RWPE1 (cell line): ENCODE measurements around the gene DCK.

Source experiments
- CTCF ChIA-PET: fragments of 350-600 bp; sonication (Branson Sonifier 250); formaldehyde crosslinking; extraction: SDS; loops from one replicate; lab custom pipeline; 2021; lab: Yijun Ruan, JAX
- POLR2A ChIA-PET: fragments of 400-600 bp; formaldehyde crosslinking; extraction: SDS; loops from one replicate; lab custom pipeline; 2020; ENCODE audit warnings: antibody characterized with exemption; ENCODE audit not compliant: low non-redundant PET; lab: Yijun Ruan, JAX
- DNase-seq: peaks from one replicate; pipeline ENCODE4 v3.0.0; 2012; ENCODE audit warnings: low spot score
- H3K27ac ChIP-seq: fragments of 450-650 bp; 2 replicates; pipeline ENCODE4 v1.5.1; 2017
- CTCF ChIP-seq: fragments of 450-650 bp; conservative IDR thresholded peaks from 2 replicates; pipeline ENCODE4 v1.5.1; 2017; ENCODE audit warnings: low read depth, mild to moderate bottlenecking

DCK gene

GRCh38 chr4:70956549-70957210 lies 36.8 kb upstream of the DCK start:
- no peak for TF ChIP-seq CTCF
- ChIA-PET CTCF (no interaction called here), POLR2A (interaction anchor here (0.6 kb wide), 1 partner anchor 16 kb away, joined by 3 read pairs; no protein-coding TSS in a partner anchor)
- DNase-seq, result no peak
- H3K27ac ChIP-seq, result no peak overlapping the region

- no peak for DNase-seq
- no peak overlapping the region for H3K27ac ChIP-seq
- CTCF ChIA-PET, result interaction anchor here (0.5 kb wide), 1 partner anchor 1330 kb away, joined by 3 read pairs; no protein-coding TSS in a partner anchor
- POLR2A ChIA-PET, result no interaction called here
- TF ChIP-seq CTCF, result no peak
Measured at GRCh38 chr4:70958681-70959080, 34.8 kb upstream of the DCK start.

GRCh38 chr4:70969076-70969475 lies 24.4 kb upstream of the DCK start:
- H3K27ac ChIP-seq, result no peak overlapping the region
- CTCF ChIA-PET, result no interaction called here
- POLR2A ChIA-PET, result no interaction called here
- DNase-seq, result no peak
- no peak for TF ChIP-seq CTCF

GRCh38 chr4:70976252-70976651 lies 17.2 kb upstream of the DCK start:
- no peak for TF ChIP-seq CTCF
- ChIA-PET POLR2A (no interaction called here), CTCF (no interaction called here)
- H3K27ac ChIP-seq, result no peak overlapping the region
- no peak for DNase-seq

GRCh38 chr4:70979445-70980008 lies 13.9 kb upstream of the DCK start:
- CTCF ChIA-PET, result no interaction called here
- no peak for DNase-seq
- POLR2A ChIA-PET, result no interaction called here
- TF ChIP-seq CTCF, result no peak
- no peak overlapping the region for H3K27ac ChIP-seq

GRCh38 chr4:70980196-70980595 lies 13.3 kb upstream of the DCK start:
- ChIA-PET POLR2A (no interaction called here), CTCF (no interaction called here)
- DNase-seq, result no peak
- no peak for TF ChIP-seq CTCF
- no peak overlapping the region for H3K27ac ChIP-seq
